Fibroblast of lung (primary cell): ENCODE results near the gene PCMT1.
"Not testable (repeated sequence)": the region's sequence is repeated elsewhere in the genome, so short reads cannot be mapped to it uniquely, and the experiment has no call there.

ENCODE experiments used
- CTCF ChIP-seq, 2 donors: IDR thresholded peaks in 1 of 2; conservative IDR thresholded peaks in 1 of 2; 1 replicate in 1 of 2; 2 replicates in 1 of 2; pipeline ENCODE4 v1.5.1; 2011 to 2012; ENCODE audit warnings: low read length in 2 of 2, control low read depth in 1 of 2, inconsistent platforms in 1 of 2, low read depth in 1 of 2, mild to moderate bottlenecking in 1 of 2
- EZH2 ChIP-seq: IDR thresholded peaks from 2 replicates; pipeline ENCODE4 v1.5.1; 2012; ENCODE audit warnings: low read length, control low read depth, mild to moderate bottlenecking; ENCODE audit errors: missing control alignments

GRCh38 chr6:149751920-149752319 is 2.4 kb downstream of the PCMT1 start:
- TF ChIP-seq CTCF (conservative IDR thresholded peaks at IDR 0.05 in 1 of 2, IDR thresholded peaks at IDR 0.05 in 1 of 2; ENCODE audit: low read depth in 1 of 2, low read length in 2 of 2); EZH2: not testable (repeated sequence)
